ENCODE measurements around the gene PROZ.

Gene PROZ

DNA sequence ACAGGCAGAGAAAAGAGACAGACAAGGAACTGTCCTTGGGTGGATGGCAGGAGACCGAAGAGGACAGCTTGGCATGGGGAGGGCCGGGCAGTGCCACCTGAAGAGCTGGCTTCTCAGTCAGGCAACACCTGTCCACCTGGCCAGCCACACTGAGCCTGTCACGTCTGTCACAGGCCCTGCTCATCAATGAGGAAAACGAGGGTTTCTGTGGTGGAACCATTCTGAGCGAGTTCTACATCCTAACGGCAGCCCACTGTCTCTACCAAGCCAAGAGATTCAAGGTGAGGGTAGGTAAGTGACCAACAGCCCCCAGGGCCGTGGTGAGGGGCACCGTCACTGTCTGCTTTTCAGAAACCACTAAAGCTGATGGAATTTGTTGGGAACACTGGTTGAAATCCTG, 11.2 kb upstream of the PROZ start:
- in situ Hi-C loops (cut with MboI; ENCODE audit: low pct_unique_long_range_greater_than_20kb, low sequenced_read_pairs, unreplicated experiment), result no loop called here
- TF ChIP-seq, protein P1, sequence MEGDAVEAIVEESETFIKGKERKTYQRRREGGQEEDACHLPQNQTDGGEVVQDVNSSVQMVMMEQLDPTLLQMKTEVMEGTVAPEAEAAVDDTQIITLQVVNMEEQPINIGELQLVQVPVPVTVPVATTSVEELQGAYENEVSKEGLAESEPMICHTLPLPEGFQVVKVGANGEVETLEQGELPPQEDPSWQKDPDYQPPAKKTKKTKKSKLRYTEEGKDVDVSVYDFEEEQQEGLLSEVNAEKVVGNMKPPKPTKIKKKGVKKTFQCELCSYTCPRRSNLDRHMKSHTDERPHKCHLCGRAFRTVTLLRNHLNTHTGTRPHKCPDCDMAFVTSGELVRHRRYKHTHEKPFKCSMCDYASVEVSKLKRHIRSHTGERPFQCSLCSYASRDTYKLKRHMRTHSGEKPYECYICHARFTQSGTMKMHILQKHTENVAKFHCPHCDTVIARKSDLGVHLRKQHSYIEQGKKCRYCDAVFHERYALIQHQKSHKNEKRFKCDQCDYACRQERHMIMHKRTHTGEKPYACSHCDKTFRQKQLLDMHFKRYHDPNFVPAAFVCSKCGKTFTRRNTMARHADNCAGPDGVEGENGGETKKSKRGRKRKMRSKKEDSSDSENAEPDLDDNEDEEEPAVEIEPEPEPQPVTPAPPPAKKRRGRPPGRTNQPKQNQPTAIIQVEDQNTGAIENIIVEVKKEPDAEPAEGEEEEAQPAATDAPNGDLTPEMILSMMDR (IDR thresholded peaks at IDR 0.05; ENCODE audit: extremely low read depth, insufficient read depth, missing control alignments), result no peak
- no peak for DNase-seq (ENCODE audit: low spot score)

DNA sequence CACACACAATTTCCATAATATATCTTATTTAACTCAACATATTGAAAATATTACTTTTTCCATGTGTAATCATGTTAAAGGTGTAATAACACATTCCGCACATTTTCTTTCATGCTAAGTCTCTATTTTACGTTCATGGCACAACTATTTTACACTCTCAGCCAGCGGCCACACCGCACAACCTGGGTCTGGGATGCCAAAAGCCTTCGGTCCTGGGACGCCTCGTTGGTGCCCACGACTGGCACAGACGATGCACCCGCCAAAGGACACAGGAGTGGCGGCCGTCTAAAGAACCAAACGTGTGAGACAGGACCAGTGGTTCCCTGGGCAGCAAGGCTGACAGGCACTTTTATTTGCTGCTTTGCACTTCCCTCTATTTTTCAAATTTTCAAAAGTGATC, 10.0 kb upstream of the PROZ start:
- no peak for DNase-seq (ENCODE audit: low spot score)
- TF ChIP-seq, protein P1 (IDR thresholded peaks at IDR 0.05; ENCODE audit: extremely low read depth, insufficient read depth, missing control alignments), result no peak
- in situ Hi-C loops (cut with MboI; ENCODE audit: low pct_unique_long_range_greater_than_20kb, low sequenced_read_pairs, unreplicated experiment), result no loop called here

- no peak for DNase-seq (ENCODE audit: low spot score)
- TF ChIP-seq, protein P1 (IDR thresholded peaks at IDR 0.05; ENCODE audit: extremely low read depth, insufficient read depth, missing control alignments), result no peak
- in situ Hi-C loops (cut with MboI; ENCODE audit: low pct_unique_long_range_greater_than_20kb, low sequenced_read_pairs, unreplicated experiment), result no loop called here
These were observed 9.4 kb upstream of the PROZ start for GRCh38 chr13:113148940-113149503.

GRCh38 chr13:113149711-113150549, 8.5 kb upstream of the PROZ start:
- in situ Hi-C loops (cut with MboI; ENCODE audit: low pct_unique_long_range_greater_than_20kb, low sequenced_read_pairs, unreplicated experiment), result no loop called here

GRCh38 chr13:113150550-113151365, 7.7 kb upstream of the PROZ start:
- TF ChIP-seq, protein P1 (IDR thresholded peaks at IDR 0.05; ENCODE audit: extremely low read depth, insufficient read depth, missing control alignments), result no peak
- in situ Hi-C loops (cut with MboI; ENCODE audit: low pct_unique_long_range_greater_than_20kb, low sequenced_read_pairs, unreplicated experiment), result no loop called here
- DNase-seq (ENCODE audit: low spot score), result no peak

More at GRCh38 chr13:113149711-113150549, 8.5 kb upstream of the PROZ start:
- DNase-seq (ENCODE audit: low spot score), result no peak
- TF ChIP-seq, protein P1 (IDR thresholded peaks at IDR 0.05; ENCODE audit: extremely low read depth, insufficient read depth, missing control alignments), result no peak
